SW 1271 (cell line): ENCODE measurements around the gene PAX9.

Source experiments
- DNase-seq, 2 experiments: peaks; one replicate each; lab custom pipeline; 2025; lab: John Stamatoyannopoulos, UW

The PAX9 gene

DNA sequence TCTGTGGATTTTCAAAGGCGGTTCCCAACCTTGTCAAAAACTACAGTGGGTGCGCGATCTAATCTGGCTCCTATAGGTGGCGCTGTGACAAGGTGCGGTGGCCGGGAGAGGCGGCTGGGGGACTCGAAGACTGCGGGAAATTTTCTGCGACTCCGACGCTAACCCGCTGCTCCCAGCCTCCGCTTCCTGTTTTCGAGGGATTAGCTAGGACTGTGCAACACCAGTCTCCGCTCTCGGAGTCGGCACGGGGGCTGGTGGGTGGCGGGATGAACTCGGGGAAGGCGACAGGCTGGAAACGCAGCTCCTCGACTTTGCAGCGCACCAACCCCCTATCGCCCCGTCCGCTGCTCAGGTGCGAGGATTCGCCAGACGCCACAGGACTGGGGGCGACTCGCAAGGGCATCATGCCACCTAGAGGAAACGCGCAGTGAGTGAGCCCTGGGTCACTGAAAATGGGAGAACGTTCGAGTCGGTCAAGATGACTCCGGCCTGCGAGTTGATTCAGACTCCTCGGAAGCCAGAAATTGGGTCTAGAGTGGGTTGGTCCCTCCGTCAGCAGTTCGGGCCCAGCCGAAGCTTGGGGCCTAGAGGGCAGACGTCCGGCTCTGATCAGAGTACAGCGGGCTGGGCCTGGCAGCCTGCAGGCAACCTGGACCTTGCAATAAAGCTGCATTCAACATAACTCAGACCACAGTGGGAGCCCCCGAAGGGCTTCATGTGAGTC, 5.5 kb upstream of the PAX9 start:
- DNase-seq = no peak

- no peak for DNase-seq
Observed at GRCh38 chr14:36656687-36657398, 4.8 kb upstream of the PAX9 start.

DNA sequence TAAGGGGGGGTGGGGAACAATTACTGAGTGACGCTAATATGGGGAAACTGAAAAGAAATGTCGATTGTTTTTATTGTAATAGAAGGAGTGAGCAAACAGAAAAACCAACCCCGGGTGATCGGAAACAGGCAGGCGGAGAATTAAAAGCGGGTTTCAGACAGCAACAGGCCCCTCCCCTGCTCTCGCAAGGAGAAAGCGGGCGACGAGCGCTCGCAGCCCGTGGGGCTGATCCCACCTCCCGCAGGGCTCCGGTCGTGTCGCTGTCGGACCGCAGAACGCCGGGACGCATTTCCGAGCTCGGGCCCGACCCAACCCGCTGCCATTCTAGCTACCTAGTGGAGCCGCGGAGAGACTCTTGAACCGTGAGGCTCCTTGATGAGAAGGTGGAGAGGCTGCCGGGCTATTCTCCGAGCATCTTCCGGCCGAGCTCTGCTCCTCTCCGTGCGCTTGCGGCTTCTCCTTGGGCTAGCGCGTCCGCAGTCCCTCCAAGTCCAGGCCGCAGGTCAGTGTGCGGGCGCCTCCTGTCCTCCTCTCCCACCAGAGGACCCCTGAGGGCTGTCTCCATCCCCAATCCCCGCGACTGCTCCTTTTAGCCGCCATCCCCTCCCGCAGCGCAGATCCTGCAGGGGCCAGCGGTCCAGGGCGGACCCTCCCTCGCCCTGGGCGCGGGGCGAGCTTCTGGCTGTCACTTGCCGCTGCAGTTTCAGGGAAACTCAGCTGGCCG, 4.1 kb upstream of the PAX9 start:
- DNase-seq = no peak

DNA sequence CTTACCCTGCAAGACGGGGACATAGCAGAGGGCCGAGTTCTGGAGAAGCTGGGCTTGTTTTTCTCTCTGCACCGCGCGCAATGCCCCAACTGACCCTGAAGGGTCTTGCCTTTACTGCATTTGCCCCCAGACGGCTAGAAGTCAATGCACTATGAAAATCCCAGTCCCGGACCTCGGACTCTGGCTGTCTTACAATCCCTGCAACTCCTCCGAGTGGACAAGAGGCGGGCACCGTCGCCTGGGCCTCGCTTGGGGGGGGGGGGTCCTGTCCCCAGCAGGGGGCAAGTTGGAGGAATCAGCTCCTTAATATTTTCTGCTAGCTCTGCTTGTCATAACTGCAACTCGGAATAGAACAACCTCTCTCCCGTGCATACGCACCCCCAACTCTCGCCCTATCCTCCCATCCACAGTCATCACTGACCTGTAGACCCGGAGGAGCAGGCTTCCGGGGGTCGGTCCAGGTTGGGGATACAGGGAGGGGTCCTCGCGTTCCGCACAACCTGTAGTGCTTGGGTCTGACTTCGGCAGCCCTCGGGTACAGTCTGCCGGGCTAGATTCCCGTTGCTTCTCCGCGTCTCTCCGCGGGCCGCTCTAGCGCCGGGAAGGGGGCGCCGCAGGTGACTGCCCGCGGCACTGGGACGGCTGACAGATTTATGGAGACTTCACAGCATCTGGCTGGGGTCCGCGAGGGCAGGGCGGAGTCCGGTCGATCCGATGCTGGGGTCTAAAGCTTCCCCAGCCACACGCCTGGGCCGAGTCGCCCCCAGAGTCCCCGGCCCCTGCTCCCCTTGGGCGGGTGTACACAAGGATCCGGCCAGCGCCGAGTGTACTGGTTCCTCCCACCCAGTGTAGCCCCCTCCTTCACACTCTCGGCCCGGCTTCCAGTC, 3.3 kb upstream of the PAX9 start:
- DNase-seq = no peak

DNA sequence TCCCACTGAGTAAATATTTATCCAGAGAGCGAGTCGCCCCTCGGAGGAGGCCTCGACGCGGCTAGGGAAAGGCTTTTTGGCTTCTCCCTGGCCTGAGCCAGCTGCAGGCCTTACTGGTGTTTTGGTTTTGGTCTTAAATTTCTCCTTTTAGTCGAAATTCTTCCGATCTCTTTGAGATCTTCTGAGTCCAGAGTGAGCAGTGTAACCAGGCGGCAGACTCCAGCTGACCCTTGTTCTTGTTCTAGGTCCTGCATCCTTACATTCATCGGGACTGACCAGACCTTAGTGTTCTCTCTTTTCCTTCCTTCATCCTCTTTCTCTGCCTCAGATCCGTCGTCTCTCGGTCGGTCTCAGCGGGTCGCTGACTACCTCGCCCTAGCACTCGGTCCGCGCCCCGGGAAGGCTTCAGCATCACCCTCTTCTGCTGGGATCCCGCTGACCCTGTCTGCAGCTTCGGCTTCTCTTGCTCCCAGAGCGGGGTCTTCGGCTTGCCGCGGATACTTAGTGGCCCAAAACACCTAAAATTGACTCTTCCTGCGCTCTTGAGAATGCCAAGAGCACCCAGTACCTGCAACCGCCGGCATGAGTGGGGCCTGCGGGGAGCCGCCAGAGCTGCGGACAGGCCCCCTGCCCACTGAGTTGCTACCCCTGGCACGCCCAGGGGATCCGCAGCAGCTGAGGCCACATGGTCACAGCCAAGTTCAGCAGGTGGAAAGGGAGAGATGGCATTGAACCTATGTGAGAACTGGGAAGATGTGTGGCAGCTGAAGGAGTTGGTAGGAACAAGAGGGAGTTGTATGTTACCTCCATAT, 2.4 kb upstream of the PAX9 start:
- DNase-seq = no peak

DNA sequence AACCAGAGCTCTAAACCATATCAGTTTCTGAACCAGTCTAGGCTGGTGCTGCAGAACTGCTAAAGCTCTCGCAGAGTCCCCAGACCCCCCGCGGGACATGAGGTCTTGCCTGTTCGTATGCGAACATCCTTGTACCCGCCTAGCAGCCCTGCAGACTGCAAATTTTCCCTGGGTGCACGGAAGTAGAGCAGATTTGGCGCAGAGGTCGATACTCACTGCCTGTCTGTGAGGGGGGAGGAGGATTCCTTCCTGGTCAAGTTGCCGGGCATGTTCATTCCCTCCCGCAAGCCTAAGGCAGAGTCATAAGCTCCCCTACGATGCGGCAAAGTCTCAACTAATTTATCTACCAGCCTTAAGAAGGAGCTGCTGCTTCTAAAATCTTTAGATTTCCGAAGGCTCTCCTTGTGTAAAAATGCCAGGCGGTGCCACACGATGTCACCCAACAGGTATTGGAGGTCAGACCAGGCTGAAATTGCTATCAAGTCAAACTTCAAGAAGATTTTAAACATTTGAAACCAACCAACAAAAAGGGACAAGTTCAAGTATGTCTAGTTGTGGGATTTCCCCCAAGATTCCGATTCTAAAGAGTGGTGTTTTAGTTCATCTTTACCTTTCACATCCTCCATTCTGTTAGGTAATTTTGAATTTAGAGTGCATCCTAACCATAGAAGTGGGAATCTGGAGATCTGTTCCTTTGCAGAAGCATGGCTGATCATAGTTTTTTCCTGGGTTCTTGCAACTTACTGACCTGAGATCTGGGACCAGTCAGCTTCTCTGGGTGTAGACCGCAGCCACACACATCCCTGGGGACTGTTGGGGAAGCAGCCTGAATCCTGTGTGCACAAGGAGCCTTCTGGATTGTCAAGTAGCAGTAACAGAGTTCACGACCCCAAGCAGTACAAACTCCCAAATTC, 1.6 kb upstream of the PAX9 start:
- DNase-seq = no peak

DNA sequence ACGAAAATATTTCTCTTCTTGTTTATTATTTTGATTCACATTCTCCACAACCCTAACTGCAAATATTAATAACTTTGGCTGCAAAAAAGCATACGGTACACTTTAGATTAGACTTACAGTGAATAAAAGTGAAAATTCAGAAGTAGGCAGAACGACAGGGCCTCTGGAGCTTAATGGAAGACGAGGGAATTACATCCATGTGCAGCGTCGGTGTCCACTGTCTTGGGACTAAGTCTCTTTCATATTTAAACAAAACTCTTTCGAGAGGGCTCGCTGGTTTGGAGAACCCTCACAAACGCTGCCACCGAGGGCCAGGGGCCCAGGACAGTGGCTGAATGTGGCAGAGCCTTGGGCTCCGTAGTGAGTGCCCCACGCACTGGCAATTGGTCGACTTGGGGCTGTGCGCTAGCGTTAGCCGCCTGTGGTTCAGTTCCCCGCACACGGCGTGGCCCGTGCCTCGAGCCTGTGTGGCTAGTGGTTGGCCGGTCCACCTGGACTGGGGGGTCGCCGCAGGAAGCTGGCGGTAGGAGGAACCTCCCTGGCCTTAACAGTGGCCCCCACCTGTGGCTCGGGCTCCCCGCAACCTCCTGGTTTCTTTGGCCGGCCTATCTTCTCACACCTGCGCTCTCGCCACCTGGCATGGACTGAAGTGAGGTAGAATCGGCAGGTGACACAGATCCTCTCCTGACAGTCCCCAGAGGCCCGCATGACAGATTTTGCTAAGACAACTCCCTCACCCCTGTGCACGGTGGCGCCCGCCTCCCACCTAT, 739 bp upstream of the PAX9 start:
- DNase-seq = no peak

- DNase-seq = no peak
Observed at GRCh38 chr14:36662258-36662542, 540 bp downstream of the PAX9 start.

DNA sequence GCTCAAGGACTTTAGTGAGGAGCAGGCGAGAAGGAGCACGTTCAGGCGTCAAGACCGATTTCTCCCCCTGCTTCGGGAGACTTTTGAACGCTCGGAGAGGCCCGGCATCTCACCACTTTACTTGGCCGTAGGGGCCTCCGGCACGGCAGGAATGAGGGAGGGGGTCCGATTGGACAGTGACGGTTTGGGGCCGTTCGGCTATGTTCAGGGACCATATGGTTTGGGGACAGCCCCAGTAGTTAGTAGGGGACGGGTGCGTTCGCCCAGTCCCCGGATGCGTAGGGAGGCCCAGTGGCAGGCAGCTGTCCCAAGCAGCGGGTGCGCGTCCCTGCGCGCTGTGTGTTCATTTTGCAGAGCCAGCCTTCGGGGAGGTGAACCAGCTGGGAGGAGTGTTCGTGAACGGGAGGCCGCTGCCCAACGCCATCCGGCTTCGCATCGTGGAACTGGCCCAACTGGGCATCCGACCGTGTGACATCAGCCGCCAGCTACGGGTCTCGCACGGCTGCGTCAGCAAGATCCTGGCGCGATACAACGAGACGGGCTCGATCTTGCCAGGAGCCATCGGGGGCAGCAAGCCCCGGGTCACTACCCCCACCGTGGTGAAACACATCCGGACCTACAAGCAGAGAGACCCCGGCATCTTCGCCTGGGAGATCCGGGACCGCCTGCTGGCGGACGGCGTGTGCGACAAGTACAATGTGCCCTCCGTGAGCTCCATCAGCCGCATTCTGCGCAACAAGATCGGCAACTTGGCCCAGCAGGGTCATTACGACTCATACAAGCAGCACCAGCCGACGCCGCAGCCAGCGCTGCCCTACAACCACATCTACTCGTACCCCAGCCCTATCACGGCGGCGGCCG, 1.1 kb downstream of the PAX9 start:
- DNase-seq = no peak

DNA sequence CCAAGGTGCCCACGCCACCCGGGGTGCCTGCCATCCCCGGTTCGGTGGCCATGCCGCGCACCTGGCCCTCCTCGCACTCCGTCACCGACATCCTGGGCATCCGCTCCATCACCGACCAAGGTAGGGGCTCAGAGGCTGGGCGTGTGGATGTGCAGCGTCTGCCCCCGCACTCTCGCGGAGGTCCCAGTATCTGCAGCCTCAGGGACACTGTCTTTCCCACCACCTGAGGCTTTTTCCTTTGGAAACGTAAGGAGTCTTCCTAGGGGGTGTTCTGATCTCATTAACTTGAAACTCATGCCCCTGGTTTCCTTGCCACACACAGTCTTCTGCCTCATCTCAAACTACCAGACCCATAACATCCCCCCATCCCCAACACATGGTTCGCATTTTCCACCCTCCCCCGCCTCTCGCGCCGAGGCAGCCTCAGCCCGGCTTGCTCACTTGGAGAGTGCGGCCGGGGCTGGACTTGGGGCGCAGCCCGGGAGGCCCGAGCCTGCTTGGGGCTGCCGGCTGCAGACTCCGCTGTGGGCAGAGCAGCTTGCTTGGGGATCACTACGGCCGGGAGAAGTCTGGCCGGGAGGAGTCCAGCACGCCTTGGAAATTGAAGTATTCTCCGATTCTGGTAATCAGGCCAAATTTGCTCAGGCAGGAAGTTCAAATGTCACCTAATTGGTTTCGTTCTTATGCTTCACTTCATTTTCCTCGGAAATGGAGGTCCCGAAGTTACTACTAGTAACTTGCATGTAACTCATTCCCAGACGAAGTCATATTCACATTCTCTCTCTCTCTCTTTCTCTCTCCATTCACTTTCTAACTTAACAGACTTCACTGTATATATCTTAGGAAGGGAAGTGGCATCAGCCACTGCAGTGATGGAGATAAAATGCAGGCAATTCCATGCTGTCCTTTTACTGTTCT, 2.0 kb downstream of the PAX9 start:
- DNase-seq = no peak

DNA sequence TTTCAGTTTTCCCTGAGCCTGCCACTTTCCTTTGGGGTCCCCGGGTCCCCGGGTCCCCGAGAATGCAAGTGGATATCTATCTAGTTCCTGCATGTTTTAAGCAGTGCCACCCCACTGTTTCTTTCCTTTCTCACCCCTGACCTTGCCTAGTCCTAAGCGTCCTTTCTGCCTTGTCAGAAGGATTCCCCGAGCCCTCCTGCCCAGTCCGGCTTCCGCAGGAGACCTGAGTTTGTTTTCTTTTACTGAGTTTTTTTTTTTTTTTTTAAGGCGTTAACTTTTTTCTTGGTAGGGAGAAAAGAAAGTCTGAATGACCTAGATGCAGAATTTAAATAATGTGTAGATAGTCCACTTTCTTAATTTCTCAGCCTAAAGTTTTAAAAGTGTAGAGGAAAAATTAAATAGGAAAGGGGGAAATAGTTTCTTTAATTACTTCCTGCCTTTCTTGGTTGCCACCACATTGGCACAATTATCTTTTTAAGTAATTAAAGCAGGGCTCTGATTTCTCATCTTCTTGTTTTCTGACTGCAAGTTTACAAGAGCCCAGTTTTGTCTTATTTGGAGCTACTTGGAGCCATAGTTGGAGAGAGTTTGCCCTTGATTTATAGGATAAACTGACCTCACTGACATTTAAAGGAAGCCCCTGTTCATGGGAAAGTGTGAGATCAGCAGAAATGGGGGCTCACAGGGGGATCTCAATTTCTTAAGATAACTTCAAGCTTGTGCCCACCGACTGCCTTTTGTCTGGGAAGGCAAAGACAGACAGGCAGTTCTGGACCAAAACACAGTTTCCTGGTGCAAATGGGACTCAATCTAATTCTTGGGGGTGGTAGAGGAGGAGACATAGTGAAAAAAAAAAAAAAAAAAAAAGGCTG, 2.9 kb downstream of the PAX9 start:
- DNase-seq = no peak

- DNase-seq = no peak
Observed at GRCh38 chr14:36665887-36666415, 4.3 kb downstream of the PAX9 start.

DNA sequence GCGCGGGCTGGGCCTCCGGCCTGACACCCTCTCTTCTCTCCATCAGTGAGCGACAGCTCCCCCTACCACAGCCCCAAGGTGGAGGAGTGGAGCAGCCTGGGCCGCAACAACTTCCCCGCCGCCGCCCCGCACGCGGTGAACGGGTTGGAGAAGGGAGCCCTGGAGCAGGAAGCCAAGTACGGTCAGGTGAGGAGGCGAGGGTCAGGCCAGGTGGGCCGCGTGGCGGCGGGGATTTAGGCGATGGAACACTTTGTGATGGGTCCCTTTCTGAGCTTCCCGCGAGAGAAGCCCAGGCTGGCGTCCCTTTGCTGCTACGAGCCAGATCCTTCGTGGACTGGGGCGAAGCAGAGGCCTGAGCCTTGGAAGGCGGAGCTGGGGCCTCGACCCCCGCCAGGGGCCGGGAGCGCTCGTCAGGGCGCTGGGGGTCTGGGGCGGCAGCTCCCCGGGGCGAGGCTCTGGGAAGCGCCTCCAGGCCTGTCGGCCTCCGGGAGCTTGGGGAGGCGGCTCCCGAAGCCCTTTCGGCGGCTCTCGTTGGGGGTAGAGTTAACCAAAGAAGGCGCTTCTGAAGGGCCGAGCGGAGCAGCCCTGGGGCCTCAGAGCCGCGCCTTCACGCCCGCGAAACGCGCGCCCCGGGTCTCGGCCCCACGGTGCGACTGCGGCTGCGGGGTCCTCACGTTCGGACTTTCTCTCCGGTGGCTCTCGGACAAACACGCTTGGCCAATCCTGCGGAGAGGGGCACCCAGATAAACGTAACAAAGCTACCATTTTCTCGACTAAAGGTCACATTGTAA, 5.0 kb downstream of the PAX9 start:
- no peak for DNase-seq

- no peak for DNase-seq
Observed at GRCh38 chr14:36667679-36668078, 6.0 kb downstream of the PAX9 start.

GRCh38 chr14:36671149-36671548, 9.5 kb downstream of the PAX9 start:
- DNase-seq = no peak
